Sigmoid colon (tissue), 4 donors: ENCODE measurements around the gene TAOK2.

ENCODE experiments used
- EP300 ChIP-seq, 4 donors: sonication (generic); formaldehyde crosslinking; IDR thresholded peaks; one replicate each; pipeline ENCODE4 v1.6.1; 2017; ENCODE audit warnings: antibody characterized with exemption in 4 of 4
- POLR2AphosphoS5 ChIP-seq, 4 donors: sonication (generic); formaldehyde crosslinking; IDR thresholded peaks; one replicate each; pipeline ENCODE4 v1.6.1; 2017; ENCODE audit warnings: antibody characterized with exemption in 4 of 4
- TF ChIP-seq, protein P1 (sequence below), 4 experiments: fragments of 450-650 bp in 3 of 4; fragments of 200-600 bp in 1 of 4; IDR thresholded peaks; one replicate each; pipeline ENCODE4 v1.5.1; 2016 to 2019; ENCODE audit warnings: antibody characterized with exemption in 4 of 4, mild to moderate bottlenecking in 3 of 4, moderate library complexity in 2 of 4

DNA sequence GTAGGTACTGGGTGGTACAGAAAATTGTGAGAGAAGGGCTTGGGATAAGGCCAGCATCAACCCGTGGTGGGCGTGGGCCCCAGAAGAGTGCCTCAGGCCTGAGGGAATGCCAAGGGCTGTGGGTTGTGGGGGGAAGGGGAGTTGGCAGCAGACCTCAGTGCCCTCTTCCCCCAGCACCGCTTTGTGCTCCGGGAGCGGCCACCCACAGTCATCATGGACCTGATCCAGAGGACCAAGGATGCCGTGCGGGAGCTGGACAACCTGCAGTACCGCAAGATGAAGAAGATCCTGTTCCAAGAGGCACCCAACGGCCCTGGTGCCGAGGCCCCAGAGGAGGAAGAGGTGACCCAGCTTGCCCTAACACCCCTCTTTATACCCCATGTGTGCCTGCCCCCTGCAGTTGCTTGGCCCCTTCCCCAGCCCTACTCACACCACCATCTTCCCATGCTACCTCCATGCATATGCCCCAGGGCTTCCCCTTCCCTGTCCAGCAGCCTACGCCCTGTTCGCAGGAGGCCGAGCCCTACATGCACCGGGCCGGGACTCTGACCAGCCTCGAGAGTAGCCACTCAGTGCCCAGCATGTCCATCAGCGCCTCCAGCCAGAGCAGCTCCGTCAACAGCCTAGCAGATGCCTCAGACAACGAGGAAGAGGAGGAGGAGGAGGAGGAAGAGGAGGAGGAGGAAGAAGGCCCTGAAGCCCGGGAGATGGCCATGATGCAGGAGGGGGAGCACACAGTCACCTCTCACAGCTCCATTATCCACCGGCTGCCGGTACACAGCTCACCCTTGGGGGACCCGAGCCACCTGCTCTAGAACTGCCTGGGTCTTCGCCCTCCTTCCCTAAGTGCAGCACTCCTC is 9.1 kb downstream of the TAOK2 start:
- TF ChIP-seq, protein P1, sequence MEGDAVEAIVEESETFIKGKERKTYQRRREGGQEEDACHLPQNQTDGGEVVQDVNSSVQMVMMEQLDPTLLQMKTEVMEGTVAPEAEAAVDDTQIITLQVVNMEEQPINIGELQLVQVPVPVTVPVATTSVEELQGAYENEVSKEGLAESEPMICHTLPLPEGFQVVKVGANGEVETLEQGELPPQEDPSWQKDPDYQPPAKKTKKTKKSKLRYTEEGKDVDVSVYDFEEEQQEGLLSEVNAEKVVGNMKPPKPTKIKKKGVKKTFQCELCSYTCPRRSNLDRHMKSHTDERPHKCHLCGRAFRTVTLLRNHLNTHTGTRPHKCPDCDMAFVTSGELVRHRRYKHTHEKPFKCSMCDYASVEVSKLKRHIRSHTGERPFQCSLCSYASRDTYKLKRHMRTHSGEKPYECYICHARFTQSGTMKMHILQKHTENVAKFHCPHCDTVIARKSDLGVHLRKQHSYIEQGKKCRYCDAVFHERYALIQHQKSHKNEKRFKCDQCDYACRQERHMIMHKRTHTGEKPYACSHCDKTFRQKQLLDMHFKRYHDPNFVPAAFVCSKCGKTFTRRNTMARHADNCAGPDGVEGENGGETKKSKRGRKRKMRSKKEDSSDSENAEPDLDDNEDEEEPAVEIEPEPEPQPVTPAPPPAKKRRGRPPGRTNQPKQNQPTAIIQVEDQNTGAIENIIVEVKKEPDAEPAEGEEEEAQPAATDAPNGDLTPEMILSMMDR (IDR thresholded peaks at IDR 0.05), result no peak
- TF ChIP-seq EP300 (IDR thresholded peaks at IDR 0.05) (no peak), POLR2AphosphoS5 (IDR thresholded peaks at IDR 0.05) (no peak)
